GM18498 (cell line): Measurements from ENCODE around the gene RALGPS1.

ENCODE experiments used
- ATAC-seq: cut with Tn5 transposase; IDR thresholded peaks from one replicate; pipeline ENCODE4 v1.9.1; 2021; ENCODE audit warnings: mild to moderate bottlenecking, moderate library complexity; ENCODE audit not compliant: unreplicated experiment

The RALGPS1 gene

DNA sequence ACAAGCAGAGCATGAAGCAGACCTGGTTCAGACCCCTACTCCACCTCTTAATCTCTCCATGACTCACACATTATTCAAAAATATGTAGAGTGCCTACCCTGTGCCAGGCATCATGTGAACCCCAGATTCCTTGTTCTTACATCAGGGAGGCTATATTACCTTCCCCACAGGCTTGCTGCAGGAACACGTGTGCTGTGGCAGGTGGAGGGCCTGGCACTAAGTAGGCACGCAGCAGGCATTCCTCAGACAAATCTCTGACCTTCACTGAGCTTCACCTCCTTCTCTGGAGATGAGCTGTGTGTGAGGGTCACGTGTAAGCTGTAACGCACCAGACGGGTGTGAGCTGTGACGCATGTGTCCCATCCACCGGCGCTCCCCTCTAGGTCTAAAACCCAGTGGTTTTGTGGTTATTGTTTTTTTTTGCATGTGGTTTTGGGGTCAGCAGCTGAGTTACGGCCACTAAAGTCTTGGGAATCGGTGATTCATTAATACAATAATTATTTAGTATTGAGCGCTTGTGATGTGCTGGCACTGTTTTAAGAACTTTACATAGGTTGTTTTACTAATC is 177.5 kb downstream of the RALGPS1 start:
- ATAC-seq: no peak

DNA sequence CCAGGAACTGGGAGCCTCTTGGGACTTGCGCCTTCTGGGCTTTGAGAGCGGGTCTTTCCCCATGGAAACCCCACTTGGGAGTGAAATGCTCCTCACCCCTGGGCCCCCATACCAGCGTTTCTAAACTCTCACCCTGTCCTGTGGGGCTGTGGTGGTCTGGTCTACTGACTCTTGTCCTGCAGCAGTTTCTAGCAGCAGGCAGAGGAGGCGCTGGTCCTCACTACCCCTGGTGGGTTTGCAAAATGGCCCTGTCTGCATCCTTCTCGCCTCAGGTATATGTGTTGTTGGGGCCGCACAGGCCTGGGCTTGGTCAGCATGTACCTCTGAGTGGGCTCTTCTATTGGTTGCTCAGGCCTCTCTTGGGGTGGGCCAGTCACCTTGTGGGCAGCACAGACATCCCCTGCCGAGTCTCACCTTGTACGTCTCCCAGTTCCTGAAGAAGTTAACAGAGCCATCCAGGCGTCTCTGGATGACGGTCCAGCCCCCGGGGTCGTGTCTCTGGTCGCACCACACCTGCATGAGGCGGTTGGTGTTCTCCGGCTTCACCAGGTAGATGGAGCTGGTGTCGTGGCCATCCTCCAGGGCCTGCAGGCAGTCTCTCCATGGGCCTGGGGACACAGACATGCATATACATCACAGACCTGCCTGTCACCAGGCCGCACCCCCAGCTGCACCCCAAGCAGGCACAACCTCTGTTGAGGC is 178.9 kb downstream of the RALGPS1 start:
- ATAC-seq: no peak

GRCh38 chr9:127095411-127095810 is 180.8 kb downstream of the RALGPS1 start:
- ATAC-seq: no peak

DNA sequence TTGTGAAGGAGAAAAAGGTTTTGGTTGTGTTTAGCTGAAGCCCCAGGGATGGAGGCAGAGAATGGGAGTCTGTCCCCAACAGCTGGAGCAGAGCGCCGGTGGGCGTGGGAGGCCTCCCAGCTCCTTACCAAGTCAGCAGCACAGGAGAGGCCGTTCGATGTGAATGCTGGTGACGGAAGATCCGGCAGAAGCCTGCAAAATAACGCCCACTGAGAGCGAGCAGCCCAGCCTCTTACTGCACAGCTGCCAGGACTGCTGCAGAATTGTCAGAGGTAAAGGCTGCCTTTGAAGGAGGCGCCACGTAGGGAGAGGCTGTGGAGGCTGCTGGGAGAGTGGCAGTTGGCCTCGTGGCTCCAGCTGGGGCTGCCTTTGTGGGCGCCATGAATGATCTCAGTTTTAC is 181.6 kb downstream of the RALGPS1 start:
- ATAC-seq: no peak

GRCh38 chr9:127097683-127098082 is 183.1 kb downstream of the RALGPS1 start:
- no peak for ATAC-seq

DNA sequence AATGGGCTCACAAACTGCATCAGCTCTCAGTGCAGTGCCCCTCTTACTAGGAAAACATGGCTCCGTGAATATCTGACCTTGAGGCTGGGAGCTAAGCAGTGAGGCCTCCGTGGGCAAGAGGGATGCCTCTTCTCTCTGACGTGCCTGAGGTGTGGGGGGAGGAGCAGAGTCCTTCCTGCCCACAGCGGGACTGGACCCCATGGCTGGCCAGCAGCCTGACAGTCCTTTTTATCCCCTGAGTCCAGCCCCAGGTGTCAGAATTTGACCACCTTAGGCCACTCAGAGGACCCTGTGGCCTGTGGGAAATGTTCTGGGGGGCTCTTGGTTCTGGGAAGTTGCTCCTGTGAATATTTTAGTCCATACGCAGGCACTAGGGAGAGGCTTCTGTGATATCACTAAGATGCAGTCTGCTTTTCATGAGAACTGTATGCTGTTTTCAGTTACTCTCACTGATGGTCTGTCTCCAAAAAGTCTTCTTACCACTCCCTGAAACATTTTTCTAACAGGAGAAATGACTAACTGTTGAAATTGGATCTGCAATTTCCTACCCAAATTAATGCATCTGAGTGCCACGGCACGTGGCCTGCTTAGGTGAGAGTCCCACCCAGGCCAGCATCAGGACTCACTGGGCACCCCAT is 184.5 kb downstream of the RALGPS1 start:
- no peak for ATAC-seq

DNA sequence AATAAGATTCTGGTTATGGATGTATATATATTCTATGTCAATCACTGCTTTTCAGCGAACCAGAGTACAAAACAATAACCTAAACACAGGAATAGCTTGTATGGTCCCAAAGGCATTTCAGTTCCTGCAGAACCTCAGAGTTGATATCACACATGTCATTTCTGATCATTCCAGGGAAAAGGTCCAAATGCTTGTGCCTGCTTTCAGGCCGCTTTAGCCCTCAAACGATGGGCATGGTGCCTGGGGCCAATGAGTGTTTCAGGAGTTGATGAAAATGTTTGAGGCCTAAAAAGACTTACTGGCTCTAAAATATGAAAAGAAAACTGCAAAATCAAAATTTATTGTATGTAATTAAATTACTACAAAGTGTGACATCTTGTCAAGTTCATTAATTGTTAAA is 185.1 kb downstream of the RALGPS1 start:
- no peak for ATAC-seq

GRCh38 chr9:127102176-127102575 is 187.6 kb downstream of the RALGPS1 start:
- no peak for ATAC-seq

GRCh38 chr9:127102788-127103187 is 188.2 kb downstream of the RALGPS1 start:
- no peak for ATAC-seq

DNA sequence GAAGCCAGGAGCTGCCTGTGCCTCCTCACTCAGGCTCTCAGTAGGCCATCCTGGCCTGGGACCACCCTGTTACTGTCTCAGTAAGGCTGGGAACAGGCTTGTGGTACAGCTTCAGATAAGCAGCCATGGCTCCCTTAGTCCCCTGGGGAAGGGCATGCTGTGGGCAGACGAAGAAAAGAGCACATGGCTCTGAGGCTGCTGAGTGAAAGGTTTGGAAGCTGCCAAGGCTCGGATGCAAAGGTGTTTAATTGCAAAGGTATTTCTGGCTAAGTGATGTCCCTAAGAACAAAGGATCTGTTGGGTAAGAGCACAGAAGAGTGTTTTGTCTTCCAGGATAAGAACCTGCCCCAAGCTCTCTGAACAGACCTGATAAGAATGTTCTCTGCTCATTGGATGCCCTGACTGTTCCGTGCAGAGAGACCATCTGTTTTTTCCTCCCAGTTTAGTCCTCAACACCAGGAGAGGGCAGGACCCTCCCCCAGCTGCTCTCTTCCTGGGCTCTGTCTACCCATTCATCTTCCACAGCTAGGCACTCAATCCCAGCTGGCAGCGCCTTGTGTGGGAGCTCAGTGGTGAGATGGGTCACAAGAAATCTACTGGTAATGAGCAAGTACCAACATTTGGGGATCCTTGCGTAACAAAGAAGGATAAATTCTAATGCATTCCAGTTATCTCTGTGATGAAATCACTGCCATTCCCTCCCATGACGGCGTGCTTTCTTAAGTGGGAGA is 190.2 kb downstream of the RALGPS1 start:
- no peak for ATAC-seq

DNA sequence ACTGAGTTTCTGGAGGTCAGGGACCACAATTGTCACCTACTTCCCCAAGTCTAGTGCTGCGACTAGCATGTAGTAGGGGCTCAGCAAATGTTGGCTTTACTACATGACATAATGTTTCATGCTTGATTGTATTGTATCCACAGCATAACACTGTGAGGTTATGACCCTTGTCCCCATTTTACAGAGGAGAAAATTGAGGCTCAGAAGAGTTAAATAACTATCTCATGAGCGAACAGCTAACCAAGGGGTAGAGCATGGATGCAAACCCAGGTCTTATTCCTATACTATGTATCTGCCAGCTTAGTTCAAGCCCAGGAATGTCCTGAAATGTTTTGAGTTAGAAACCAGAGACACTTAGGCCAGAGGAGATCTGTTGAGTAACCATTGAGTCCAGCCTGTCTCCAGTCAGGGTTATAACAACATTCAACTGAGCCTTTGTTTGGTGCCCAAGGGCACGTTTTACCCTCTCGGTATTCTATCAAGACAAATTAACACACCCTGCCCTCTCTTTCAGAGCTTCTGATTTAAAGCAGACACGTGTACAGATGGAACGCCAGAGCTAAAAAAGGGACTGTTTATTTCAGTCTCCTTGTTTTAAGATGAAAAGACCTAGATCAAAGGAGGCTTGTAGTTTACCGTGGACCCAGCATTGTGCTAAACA is 191.4 kb downstream of the RALGPS1 start:
- no peak for ATAC-seq

GRCh38 chr9:127106466-127106855 is 191.9 kb downstream of the RALGPS1 start:
- ATAC-seq: no peak

GRCh38 chr9:127107171-127107928 is 192.8 kb downstream of the RALGPS1 start:
- ATAC-seq: no peak

GRCh38 chr9:127107929-127108876 is 193.6 kb downstream of the RALGPS1 start:
- no peak for ATAC-seq

GRCh38 chr9:127109212-127109711 is 194.7 kb downstream of the RALGPS1 start:
- no peak for ATAC-seq

GRCh38 chr9:127112056-127112455 is 197.5 kb downstream of the RALGPS1 start:
- ATAC-seq: no peak

DNA sequence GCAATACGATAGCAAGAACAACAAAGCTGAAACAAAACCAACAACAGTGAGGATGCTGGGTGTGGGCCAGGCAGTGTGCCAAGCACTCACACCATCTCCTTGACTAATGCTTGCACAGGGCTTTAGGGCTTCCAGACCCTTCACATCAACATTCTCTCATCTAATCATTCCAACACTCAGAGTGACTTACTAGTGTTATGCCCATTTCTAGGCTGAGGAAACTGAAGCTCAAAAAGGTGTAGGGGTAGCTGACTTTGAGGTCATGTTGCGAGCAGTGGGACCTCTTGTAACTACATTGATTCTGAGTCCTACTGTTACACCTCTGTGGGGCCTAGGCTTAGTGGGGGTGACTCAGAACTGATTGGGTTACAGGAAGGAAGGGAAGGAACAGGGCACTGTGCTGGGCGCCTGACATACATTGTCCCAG is 198.2 kb downstream of the RALGPS1 start:
- ATAC-seq: no peak

- ATAC-seq: no peak
Observed at GRCh38 chr9:127113191-127113972, 198.8 kb downstream of the RALGPS1 start.
